22Rv1 (cell line): ENCODE data around the gene TRIM9.

ENCODE experiments used
- H3K27ac ChIP-seq: fragments of 450-650 bp; 2 replicates; pipeline ENCODE4 v1.5.1; 2017
- ZFX ChIP-seq: fragments of 450-650 bp; IDR thresholded peaks from 2 replicates; pipeline ENCODE4 v1.6.1; 2017; ENCODE audit warnings: antibody characterized with exemption, borderline replicate concordance
- TF ChIP-seq, protein P1 (sequence below): fragments of 450-650 bp; IDR thresholded peaks from 2 replicates; pipeline ENCODE4 v1.5.1; 2017; ENCODE audit warnings: mild to moderate bottlenecking

The TRIM9 gene

DNA sequence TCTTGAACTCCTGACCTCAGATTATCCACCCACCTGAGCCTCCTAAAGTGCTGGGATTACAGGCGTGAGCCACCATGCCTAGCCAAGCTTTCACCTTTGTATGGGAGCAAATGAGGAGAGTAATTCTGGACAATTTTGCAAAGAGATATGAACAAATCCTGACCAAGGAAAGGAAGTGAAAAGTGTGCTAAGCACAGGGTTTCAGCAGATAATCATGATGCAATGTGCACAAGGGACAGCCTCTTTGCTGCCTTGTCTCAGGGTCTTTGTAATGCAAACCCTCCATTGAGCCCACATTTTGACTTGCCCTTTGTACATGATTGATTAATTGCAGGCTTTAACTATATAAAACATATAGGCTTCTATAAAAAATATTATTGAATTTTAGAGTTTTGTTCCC lies 141.4 kb downstream of the TRIM9 start:
- H3K27ac ChIP-seq = no peak overlapping the region
- no peak for TF ChIP-seq ZFX
- TF ChIP-seq, protein P1, sequence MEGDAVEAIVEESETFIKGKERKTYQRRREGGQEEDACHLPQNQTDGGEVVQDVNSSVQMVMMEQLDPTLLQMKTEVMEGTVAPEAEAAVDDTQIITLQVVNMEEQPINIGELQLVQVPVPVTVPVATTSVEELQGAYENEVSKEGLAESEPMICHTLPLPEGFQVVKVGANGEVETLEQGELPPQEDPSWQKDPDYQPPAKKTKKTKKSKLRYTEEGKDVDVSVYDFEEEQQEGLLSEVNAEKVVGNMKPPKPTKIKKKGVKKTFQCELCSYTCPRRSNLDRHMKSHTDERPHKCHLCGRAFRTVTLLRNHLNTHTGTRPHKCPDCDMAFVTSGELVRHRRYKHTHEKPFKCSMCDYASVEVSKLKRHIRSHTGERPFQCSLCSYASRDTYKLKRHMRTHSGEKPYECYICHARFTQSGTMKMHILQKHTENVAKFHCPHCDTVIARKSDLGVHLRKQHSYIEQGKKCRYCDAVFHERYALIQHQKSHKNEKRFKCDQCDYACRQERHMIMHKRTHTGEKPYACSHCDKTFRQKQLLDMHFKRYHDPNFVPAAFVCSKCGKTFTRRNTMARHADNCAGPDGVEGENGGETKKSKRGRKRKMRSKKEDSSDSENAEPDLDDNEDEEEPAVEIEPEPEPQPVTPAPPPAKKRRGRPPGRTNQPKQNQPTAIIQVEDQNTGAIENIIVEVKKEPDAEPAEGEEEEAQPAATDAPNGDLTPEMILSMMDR = no peak

DNA sequence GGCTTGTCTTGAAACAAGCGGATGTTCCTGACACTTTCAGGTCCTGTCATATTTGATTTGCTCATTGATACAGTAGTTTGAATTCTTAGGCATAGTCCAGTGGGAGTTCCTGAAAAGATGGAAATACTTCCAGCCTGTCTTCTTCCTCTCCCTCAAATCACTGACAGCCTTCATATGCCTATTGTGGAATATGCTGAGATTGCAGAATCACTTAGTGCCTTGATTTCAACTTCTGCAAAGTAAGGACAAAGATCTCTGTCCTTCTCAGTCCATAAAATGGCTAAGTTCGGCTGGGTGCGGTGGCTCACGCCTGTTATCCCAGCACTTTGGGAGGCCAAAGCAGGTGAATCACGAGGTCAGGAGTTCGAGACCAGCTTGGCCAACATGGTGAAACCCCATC lies 143.9 kb downstream of the TRIM9 start:
- TF ChIP-seq, protein P1 = no peak
- TF ChIP-seq ZFX = no peak
- no peak overlapping the region for H3K27ac ChIP-seq

DNA sequence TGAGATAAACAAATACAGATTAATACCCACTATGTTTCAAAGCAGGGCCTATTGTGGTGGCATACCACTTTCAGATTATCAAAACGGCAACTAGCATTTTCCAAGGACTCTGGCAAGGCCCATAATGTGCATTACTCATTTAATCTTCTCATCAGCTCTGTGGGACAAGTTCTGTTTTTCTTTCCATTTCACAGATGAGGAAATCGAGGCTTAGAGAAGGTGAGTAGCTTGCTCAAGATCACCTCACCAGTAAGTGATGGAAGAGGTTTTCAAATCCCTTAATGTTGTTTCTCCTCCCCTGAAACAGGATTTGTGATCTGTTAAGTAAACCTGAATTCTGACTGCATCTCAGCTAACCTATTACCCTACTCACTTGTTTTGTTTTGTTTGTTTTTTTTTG lies 146.7 kb downstream of the TRIM9 start:
- no peak for TF ChIP-seq ZFX
- TF ChIP-seq, protein P1 = no peak
- H3K27ac ChIP-seq = no peak overlapping the region

DNA sequence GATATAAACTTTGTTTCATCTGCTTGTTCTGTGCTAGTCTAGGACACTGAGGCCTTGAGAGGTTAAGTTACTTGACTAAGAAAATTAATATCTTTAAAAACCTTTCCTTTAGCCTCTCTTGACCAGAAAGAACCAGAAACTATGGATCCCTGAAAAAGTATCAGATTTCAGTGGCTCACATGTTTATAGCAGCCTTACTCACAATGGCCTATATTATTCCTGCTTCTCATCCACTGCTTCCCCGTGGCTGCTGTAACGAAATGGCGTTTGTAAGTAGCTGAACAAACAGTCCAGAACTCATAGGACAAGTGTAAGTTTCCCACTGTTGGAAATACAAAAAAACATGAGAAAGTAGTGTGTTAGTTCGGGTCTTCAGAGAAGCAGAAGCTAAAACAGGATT lies 147.5 kb downstream of the TRIM9 start:
- H3K27ac ChIP-seq = no peak overlapping the region
- no peak for TF ChIP-seq ZFX
- TF ChIP-seq, protein P1 = no peak

DNA sequence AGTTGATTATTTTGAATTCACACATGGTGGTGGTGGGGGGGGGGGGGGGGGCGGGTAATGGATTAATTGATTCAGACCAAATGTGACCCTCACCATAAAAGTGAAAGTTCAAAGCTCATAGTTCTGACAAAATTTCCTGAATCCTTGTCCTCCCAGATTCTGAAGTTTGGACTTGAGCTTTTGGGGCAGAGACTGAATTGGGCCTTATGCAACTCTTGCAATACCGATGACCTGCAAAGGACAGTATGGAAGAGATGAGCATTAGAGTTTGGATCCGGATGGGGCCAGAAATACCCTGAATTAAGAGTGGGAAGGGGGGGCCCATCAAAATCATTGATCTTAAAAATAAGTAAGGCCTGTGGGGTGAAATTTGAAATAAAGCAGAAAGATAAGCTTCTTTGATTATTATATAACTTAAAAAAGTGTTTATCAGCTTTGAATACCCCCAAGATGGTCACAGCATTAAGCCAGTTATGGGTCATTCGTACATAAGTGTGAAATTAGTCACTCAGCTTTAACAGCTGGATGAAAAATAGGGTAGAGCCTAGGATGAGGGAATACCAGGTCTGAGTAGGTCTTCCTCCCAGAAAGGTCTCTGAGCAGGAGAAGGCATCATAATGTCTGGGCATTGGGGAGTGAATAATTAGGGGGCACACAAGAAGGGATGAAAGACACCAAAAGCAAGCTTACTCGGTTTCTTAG lies 148.5 kb downstream of the TRIM9 start:
- TF ChIP-seq ZFX = no peak
- TF ChIP-seq, protein P1 = no peak

DNA sequence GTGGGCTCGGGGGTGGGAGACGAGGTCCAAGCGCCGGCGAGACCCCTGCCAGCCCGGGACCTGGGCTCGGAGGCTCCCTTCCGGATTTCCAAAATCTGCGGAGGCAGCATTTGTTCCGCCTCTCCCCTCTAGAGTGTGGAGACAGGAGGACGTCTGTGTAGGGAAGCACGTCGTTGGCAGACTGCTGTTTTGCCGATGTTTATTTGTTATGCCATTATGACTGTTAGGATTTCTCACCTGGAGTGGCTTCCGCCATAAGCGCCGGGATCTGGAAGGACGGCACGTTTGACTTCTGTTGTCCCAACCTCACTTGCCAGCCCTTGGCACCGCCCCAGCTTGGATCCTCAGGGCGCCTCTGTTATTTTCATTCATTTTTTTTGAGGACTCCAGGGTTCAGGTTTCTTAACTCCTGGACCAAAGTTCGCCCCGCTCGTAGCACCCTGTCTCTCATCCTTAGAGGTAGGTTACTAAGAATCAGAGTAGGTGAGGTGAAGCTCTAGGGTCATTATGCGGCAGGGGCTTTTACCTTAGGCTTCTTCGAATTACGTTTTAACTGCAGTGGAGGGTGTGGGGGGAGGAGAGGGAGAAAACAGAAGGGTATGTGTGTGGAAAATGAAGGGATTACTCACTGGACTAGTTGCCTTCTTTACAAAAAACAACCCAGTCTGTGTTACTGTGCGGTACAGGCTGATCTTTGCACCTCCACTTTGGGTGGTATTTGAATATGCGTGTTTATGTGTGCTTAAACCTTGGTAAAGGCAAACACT lies 150.1 kb downstream of the TRIM9 start:
- TF ChIP-seq, protein P1 = no peak
- no peak for TF ChIP-seq ZFX
- peak overlapping the region; percentile 70 for H3K27ac ChIP-seq

More for the DNA sequence above, 148.5 kb downstream of the TRIM9 start:
- no peak overlapping the region for H3K27ac ChIP-seq
